OCI-LY3 (cell line): Measurements from ENCODE around the gene PLEKHA7.

ENCODE experiments used
- H2AFZ ChIP-seq: fragments of 200-600, 300-600 bp; shearing (Covaris generic); 2 replicates; pipeline ENCODE4 v1.6.0; 2014; ENCODE audit warnings: antibody characterized with exemption, low read depth, low read length
- H3K27ac ChIP-seq: fragments of 200-600, 300-600 bp; sonication (generic); 2 replicates; pipeline ENCODE4 v1.5.1; 2014; ENCODE audit warnings: mild to moderate bottlenecking, low read length, moderate library complexity, mixed read lengths
- H3K27me3 ChIP-seq: fragments of 200-600, 300-600 bp; sonication (generic); 2 replicates; pipeline ENCODE4 v1.6.1; 2014; ENCODE audit warnings: low read depth, low read length, mixed read lengths
- H3K36me3 ChIP-seq: fragments of 200-600, 300-600 bp; sonication (generic); replicated peaks from 2 replicates; pipeline ENCODE3; 2014; ENCODE audit warnings: low read depth, low read length, mixed read lengths
- H3K4me1 ChIP-seq: fragments of 300-600, 200-600 bp; sonication (generic); 2 replicates; pipeline ENCODE4 v1.6.1; 2014; ENCODE audit warnings: low read length, mixed read lengths
- H3K4me2 ChIP-seq: fragments of 200-600, 300-600 bp; sonication (generic); 2 replicates; pipeline ENCODE4 v1.6.1; 2014; ENCODE audit warnings: low read length, mixed read lengths
- H3K4me3 ChIP-seq: fragments of 300-600, 200-600 bp; sonication (generic); 2 replicates; pipeline ENCODE4 v1.5.1; 2014; ENCODE audit warnings: antibody characterized with exemption, mild to moderate bottlenecking, low read length, moderate library complexity
- H3K79me2 ChIP-seq: fragments of 300-600, 200-600 bp; shearing (Covaris generic); 2 replicates; pipeline ENCODE4 v1.6.1; 2014; ENCODE audit warnings: mild to moderate bottlenecking, low read length, mixed read lengths
- H3K9ac ChIP-seq: fragments of 300-600, 200-600 bp; shearing (Covaris generic); 2 replicates; pipeline ENCODE4 v1.6.0; 2014; ENCODE audit warnings: mild to moderate bottlenecking, low read length, moderate library complexity
- H3K9me3 ChIP-seq: fragments of 200-600, 300-600 bp; shearing (Covaris generic); 2 replicates; pipeline ENCODE4 v1.6.1; 2014; ENCODE audit warnings: low read length, mixed read lengths; ENCODE audit not compliant: insufficient read depth
- H4K20me1 ChIP-seq: fragments of 200-600, 300-600 bp; sonication (generic); 2 replicates; pipeline ENCODE4 v1.6.1; 2016; ENCODE audit warnings: low read length, mixed read lengths; ENCODE audit not compliant: insufficient read depth
- EZH2phosphoT487 ChIP-seq: fragments of 200-600 bp; shearing (Covaris generic); IDR thresholded peaks from 2 replicates; pipeline ENCODE4 v1.6.1; 2018; ENCODE audit warnings: antibody characterized with exemption, mixed run types, low read depth
- TF ChIP-seq, protein P1 (sequence below): fragments of 200-600, 300-600 bp; sonication (generic); IDR thresholded peaks from 2 replicates; pipeline ENCODE4 v1.5.1; 2014; ENCODE audit warnings: antibody characterized with exemption, low read length, low read depth

PLEKHA7 gene

DNA sequence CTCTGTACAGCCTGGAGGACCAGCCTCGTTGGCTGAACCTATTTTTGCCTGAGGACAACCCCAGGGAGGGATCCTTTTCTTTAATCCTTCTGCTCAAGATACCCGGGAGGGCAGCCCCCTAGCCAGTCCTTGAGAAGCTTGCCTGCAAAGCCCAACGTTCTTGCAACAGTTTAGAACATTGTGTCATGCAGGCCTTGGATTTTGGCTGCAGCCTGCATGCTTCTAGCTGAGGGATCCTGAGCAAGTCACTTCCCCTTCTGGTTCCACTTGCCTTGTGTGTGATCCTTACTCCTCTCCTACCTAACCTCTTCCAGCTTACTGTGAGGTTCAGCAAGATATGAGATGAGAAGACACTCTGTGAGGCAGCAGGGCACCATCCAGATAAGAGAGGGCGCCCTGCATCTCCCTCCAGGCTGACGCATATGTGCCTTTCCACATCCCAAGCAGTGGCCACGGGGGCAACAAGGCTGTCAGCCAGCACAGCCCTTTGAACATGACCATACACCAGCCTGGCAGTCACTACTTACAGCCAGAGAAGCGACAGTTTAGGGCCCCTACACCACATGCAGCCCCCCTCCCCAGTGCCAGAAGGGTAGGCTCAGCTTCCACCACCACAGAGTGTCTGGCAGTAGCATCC, 199.7 kb downstream of the PLEKHA7 start:
- H3K27ac ChIP-seq: no peak overlapping the region
- H3K4me1 ChIP-seq: no peaks in the 10 kb centered on the region
- H3K36me3 ChIP-seq: no peaks in the 10 kb centered on the region
- no peak overlapping the region for H3K4me2 ChIP-seq
- H3K79me2 ChIP-seq: no peaks in the 10 kb centered on the region
- H3K9me3 ChIP-seq: no peaks in the 10 kb centered on the region
- H3K9ac ChIP-seq: no peak overlapping the region
- TF ChIP-seq, protein P1, sequence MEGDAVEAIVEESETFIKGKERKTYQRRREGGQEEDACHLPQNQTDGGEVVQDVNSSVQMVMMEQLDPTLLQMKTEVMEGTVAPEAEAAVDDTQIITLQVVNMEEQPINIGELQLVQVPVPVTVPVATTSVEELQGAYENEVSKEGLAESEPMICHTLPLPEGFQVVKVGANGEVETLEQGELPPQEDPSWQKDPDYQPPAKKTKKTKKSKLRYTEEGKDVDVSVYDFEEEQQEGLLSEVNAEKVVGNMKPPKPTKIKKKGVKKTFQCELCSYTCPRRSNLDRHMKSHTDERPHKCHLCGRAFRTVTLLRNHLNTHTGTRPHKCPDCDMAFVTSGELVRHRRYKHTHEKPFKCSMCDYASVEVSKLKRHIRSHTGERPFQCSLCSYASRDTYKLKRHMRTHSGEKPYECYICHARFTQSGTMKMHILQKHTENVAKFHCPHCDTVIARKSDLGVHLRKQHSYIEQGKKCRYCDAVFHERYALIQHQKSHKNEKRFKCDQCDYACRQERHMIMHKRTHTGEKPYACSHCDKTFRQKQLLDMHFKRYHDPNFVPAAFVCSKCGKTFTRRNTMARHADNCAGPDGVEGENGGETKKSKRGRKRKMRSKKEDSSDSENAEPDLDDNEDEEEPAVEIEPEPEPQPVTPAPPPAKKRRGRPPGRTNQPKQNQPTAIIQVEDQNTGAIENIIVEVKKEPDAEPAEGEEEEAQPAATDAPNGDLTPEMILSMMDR: no peak
- TF ChIP-seq EZH2phosphoT487: no peak
- H3K27me3 ChIP-seq: peaks cover 12% of the 10 kb centered on the region; the same call in 1 of the 2 replicates
- H3K4me3 ChIP-seq: no peak overlapping the region
- no peak overlapping the region for H2AFZ ChIP-seq
- H4K20me1 ChIP-seq: no peaks in the 10 kb centered on the region

DNA sequence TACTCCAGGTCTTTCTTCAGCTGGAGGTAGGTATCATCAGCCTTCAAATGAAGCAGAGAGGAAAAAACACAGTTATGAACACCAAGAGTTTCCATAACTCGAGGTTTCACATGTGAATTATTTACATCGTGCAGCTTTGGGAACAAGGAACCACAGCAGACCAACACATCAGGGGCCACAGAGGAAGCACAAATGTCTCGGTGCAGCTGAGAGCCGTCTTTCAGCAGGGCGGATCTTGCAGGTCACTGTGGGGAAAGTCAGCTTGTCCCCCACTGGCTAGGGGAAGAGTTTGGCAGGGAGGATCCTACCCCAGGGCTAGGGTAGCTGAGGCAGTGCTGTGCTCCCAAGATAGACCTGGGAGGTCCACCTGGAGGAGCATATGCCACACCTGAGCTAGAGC, 201.1 kb downstream of the PLEKHA7 start:
- Histone ChIP-seq H2AFZ (no peak overlapping the region), H3K27ac (no peak overlapping the region), H3K9ac (no peak overlapping the region), H3K4me3 (no peak overlapping the region), H3K4me1 (no peaks in the 10 kb centered on the region), H3K4me2 (no peak overlapping the region), H4K20me1 (no peaks in the 10 kb centered on the region), H3K36me3 (no peaks in the 10 kb centered on the region), H3K27me3 (peaks cover 9% of the 10 kb centered on the region; the same call in 1 of the 2 replicates), H3K79me2 (no peaks in the 10 kb centered on the region), H3K9me3 (no peaks in the 10 kb centered on the region)
- no peak for TF ChIP-seq EZH2phosphoT487
- TF ChIP-seq, protein P1: no peak

GRCh38 chr11:16812274-16812673, 201.9 kb downstream of the PLEKHA7 start:
- H3K4me3 ChIP-seq: no peak overlapping the region
- H3K4me2 ChIP-seq: no peak overlapping the region
- H3K36me3 ChIP-seq: no peaks in the 10 kb centered on the region

More at GRCh38 chr11:16812274-16812673, 201.9 kb downstream of the PLEKHA7 start:
- Histone ChIP-seq H3K4me1 (no peaks in the 10 kb centered on the region), H3K27me3 (peaks cover 9% of the 10 kb centered on the region; the same call in 1 of the 2 replicates), H3K79me2 (no peaks in the 10 kb centered on the region), H2AFZ (no peak overlapping the region), H3K27ac (no peak overlapping the region), H3K9ac (no peak overlapping the region), H3K9me3 (no peaks in the 10 kb centered on the region), H4K20me1 (no peaks in the 10 kb centered on the region)
- TF ChIP-seq, protein P1: no peak
- no peak for TF ChIP-seq EZH2phosphoT487
